GM10266 (cell line): ENCODE measurements around the gene WDR19.
"Not testable (repeated sequence)": the region's sequence is repeated elsewhere in the genome, so short reads cannot be mapped to it uniquely, and the experiment has no call there.

Experiments
- DNase-seq: peaks from one replicate; pipeline ENCODE4 v3.0.0; 2012; ENCODE audit errors: extremely low spot score
- TF ChIP-seq, protein P1 (sequence below): IDR thresholded peaks from 2 replicates; pipeline ENCODE4 v1.5.1; 2012; ENCODE audit warnings: mild to moderate bottlenecking, low read depth; ENCODE audit not compliant: control insufficient read depth, insufficient read depth; ENCODE audit errors: missing control alignments

Gene WDR19

DNA sequence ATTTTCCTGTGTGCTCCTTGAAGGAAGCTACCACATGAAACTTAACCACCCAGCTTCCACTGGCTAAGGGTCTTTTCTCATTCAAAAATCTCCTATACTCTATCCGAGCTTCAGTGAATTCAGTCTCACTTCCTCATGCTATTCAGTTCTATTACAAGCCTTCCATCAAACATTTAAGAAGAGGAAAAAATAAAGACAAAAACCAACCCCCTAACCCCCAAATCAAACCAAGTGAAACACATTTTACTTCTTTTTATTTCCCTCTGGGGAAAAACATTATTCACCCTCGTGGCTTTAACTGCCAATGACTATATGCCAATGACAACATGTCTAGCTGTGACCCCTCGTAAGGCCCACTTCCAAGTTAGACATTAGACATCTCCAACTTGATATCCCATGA lies 16.2 kb upstream of the WDR19 start:
- no peak for DNase-seq
- TF ChIP-seq, protein P1, sequence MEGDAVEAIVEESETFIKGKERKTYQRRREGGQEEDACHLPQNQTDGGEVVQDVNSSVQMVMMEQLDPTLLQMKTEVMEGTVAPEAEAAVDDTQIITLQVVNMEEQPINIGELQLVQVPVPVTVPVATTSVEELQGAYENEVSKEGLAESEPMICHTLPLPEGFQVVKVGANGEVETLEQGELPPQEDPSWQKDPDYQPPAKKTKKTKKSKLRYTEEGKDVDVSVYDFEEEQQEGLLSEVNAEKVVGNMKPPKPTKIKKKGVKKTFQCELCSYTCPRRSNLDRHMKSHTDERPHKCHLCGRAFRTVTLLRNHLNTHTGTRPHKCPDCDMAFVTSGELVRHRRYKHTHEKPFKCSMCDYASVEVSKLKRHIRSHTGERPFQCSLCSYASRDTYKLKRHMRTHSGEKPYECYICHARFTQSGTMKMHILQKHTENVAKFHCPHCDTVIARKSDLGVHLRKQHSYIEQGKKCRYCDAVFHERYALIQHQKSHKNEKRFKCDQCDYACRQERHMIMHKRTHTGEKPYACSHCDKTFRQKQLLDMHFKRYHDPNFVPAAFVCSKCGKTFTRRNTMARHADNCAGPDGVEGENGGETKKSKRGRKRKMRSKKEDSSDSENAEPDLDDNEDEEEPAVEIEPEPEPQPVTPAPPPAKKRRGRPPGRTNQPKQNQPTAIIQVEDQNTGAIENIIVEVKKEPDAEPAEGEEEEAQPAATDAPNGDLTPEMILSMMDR, result no peak

DNA sequence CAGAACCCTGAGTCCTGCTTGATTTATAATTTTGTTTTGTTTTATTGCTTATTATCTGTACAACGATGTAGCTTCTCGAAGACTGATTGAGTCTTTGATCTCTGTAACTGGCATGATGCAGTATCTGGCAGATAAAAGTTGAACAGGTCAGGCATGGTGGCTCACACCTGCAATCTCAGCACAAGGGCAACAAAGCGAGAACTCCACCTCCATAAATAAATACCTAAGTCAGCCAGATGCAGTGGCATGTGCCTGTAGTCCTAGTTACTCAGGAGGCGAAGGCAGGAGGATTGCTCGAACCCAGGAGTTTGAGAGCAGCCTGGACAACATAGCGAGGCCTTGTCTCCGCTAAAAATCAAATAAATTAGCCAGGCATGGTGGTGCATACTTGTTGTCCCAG lies 15.7 kb upstream of the WDR19 start:
- TF ChIP-seq, protein P1, result no peak
- no peak for DNase-seq

DNA sequence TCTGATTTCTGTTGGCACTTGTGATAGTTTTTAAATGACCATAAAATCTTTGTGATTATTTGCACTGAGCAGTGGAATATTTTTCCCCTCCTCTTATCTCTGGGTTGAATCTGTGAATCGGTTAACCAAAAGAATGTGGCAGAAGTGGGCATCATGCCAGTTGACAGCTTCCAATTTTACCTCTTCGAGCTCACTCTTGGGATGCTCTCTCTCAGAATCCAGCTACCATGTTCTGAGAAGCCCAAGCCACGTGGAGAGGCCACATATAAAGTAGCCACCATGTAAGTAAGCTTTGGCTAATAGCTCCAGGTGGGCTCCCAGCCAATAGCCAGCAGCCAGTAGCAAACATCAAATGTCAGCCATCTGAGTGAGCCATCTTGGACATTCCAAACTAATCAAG lies 12.9 kb upstream of the WDR19 start:
- DNase-seq, result no peak
- TF ChIP-seq, protein P1, result no peak

DNA sequence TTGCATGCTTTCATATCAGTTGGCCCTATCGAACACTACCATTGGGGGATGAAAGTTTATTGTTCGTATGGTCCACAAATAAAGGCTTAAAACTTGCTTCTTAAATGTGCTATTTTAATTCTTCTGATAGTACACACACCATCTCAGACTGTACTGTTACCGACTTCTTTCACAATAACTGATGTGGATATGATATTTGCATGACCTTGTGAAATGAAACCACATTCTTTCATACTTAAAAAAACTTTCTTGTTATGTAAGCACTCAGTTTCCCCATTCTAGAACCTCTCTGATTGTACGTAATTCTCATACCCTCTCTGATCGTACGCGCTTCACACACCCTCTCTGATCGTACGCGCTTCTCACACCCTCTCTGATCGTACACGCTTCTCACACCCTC lies 12.0 kb upstream of the WDR19 start:
- TF ChIP-seq, protein P1, result no peak
- DNase-seq, result no peak

DNA sequence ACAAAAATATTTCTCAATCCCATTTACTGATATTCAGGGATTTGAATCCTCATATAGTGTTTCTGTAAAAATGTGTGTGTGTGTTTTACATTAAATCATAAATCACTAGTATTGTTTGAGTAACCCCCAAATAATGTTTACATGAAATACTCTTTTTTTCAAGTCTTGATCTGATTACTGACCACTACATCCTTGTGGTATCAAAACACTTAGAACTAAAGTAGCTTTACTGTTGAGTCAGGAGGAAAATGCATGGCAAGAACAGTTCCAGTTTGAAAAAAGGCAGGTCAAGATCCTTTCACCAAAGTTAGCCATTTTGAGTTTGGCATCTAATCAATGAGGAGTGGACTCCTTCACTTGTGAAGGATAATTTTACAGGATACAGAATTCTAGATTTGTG lies 3.6 kb upstream of the WDR19 start:
- DNase-seq, result no peak
- TF ChIP-seq, protein P1, result no peak

DNA sequence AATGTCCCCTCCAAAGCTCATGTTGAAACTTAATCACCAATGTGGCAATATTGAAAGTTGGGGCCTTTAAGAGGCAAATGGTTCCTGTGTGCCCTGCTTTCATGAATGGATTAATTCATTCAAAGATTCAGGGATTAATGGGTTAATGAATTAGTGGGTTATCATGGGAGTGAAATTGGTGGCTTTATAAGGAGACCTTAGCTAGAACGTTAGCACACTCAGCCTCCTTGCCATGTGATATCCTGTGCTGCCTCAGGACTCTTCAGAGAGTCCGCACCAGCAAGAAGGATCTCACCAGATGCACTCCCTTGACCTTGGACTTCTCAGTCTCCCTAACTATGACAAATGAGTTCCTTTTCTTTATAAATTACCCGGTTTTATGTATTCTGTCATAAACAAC lies 2.6 kb upstream of the WDR19 start:
- TF ChIP-seq, protein P1, result no peak
- no peak for DNase-seq

DNA sequence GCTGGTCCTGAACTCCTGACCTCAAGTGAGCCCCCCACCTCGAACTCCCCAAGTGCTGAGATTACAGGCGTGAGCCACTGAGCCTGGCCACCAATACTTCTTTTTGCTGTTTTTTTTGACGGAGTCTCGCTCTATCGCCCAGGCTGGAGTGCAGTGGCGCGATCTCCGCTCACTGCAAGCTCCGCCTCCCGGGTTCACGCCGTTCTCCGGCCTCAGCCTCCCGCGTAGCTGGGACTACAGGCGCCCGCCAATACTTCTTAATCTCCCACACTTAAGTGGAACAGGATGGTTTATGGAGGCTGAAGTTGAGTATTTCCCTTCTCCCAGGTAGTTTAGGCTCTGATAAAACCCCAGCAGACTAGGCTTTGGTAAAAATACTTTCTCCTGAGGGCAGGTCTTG lies 1.7 kb upstream of the WDR19 start:
- not testable (repeated sequence) for DNase-seq

DNA sequence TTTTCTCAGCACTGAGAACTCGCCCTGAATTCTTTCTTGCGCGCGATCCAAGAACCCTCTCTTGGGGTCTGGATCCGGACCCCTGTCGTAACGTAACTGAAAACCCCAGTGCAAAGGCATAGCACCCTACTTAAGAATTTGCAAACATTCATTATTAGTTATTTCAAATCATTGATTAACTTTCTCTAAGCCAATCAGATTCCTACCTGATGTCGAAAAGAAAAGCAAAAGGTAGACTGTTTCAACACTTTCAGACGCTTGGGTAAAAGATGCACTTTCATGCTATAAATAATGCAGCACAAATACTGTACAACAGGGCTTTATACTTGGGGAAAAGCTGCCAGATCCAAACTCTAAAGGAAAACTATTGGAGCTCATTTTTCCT lies 817 bp upstream of the WDR19 start:
- TF ChIP-seq, protein P1, result no peak

More for the DNA sequence above, 817 bp upstream of the WDR19 start:
- no peak for DNase-seq
